HEK293 (cell line): Measurements from ENCODE around the gene MESD.

ENCODE experiments used
- CTCF ChIA-PET: fragments of 350-600 bp; formaldehyde crosslinking; extraction: SDS; loops from one replicate; lab custom pipeline; 2021; ENCODE audit warnings: antibody characterized with exemption; lab: Yijun Ruan, JAX
- POLR2A ChIA-PET: fragments of 300-600 bp; formaldehyde crosslinking; extraction: SDS; loops from one replicate; lab custom pipeline; 2020; ENCODE audit warnings: antibody characterized with exemption, inconsistent platforms; lab: Yijun Ruan, JAX
- H3K27ac ChIP-seq: fragments of 200-500 bp; sonication (Bioruptor generic); 2 replicates; pipeline ENCODE4 v1.5.1; 2014; ENCODE audit warnings: low read depth, low read length, control low read depth, inconsistent platforms; ENCODE audit errors: extremely low read depth
- H3K36me3 ChIP-seq, 2 experiments: fragments of 200-500 bp in 1 of 2; sonication (Bioruptor generic) in 1 of 2; 1 replicate in 1 of 2; 2 replicates in 1 of 2; pipeline ENCODE4 v1.5.1; 2014 to 2017; ENCODE audit warnings: inconsistent platforms in 2 of 2, low read length in 2 of 2; ENCODE audit not compliant: control insufficient read depth in 2 of 2, insufficient read depth in 1 of 2
- H3K4me1 ChIP-seq: fragments of 200-500 bp; sonication (Bioruptor generic); 2 replicates; pipeline ENCODE4 v1.5.1; 2014; ENCODE audit warnings: mild to moderate bottlenecking, low read length, inconsistent platforms; ENCODE audit not compliant: control insufficient read depth, insufficient read depth
- H3K4me3 ChIP-seq: 2 replicates; pipeline ENCODE4 v1.5.1; 2011; ENCODE audit warnings: low read depth, mild to moderate bottlenecking, control low read depth, low read length, moderate library complexity
- H3K9me3 ChIP-seq: fragments of 200-500 bp; sonication (Bioruptor generic); 2 replicates; pipeline ENCODE4 v1.5.1; 2014; ENCODE audit warnings: low read depth, low read length, inconsistent platforms; ENCODE audit not compliant: control insufficient read depth, insufficient read depth
- HOXA7 ChIP-seq: sonication (generic); formaldehyde crosslinking; IDR thresholded peaks from 2 replicates; pipeline ENCODE4 v1.8.1; 2022; ENCODE audit warnings: missing genetic modification reagents, borderline replicate concordance
- KLF1 ChIP-seq: fragments of 450-650 bp; formaldehyde crosslinking; IDR thresholded peaks from 2 replicates; pipeline ENCODE4 v1.5.1; 2016; ENCODE audit warnings: missing biosample characterization, missing genetic modification characterization
- KLF10 ChIP-seq: fragments of 450-650 bp; IDR thresholded peaks from 2 replicates; pipeline ENCODE4 v1.5.1; 2018; ENCODE audit warnings: missing biosample characterization, mild to moderate bottlenecking, missing genetic modification characterization
- KLF16 ChIP-seq: fragments of 450-650 bp; formaldehyde crosslinking; IDR thresholded peaks from 2 replicates; pipeline ENCODE4 v1.5.1; 2017; ENCODE audit warnings: missing biosample characterization, missing genetic modification characterization
- ZBTB20 ChIP-seq: fragments of 450-650 bp; formaldehyde crosslinking; IDR thresholded peaks from 2 replicates; pipeline ENCODE4 v1.5.1; 2016; ENCODE audit warnings: missing biosample characterization, missing genetic modification characterization
- ZNF132 ChIP-seq: fragments of 450-650 bp; formaldehyde crosslinking; IDR thresholded peaks from 2 replicates; pipeline ENCODE4 v1.5.1; 2017; ENCODE audit warnings: missing biosample characterization, missing genetic modification characterization, borderline replicate concordance
- ZNF18 ChIP-seq: fragments of 450-650 bp; formaldehyde crosslinking; IDR thresholded peaks from 2 replicates; pipeline ENCODE4 v1.5.1; 2016; ENCODE audit warnings: missing biosample characterization, missing genetic modification characterization
- ZNF302 ChIP-seq: fragments of 450-650 bp; formaldehyde crosslinking; IDR thresholded peaks from 2 replicates; pipeline ENCODE4 v1.5.1; 2016; ENCODE audit warnings: missing biosample characterization, missing genetic modification characterization, low read depth
- ZNF324 ChIP-seq: fragments of 450-650 bp; formaldehyde crosslinking; IDR thresholded peaks from 2 replicates; pipeline ENCODE4 v1.5.1; 2016; ENCODE audit warnings: missing biosample characterization, missing genetic modification characterization
- ZNF341 ChIP-seq: fragments of 450-650 bp; formaldehyde crosslinking; IDR thresholded peaks from 2 replicates; pipeline ENCODE4; 2016; ENCODE audit warnings: low read depth, missing biosample characterization, missing genetic modification characterization
- ZNF354C ChIP-seq: fragments of 450-650 bp; formaldehyde crosslinking; IDR thresholded peaks from 2 replicates; pipeline ENCODE4 v1.5.1; 2016; ENCODE audit warnings: missing biosample characterization, missing genetic modification characterization, low read depth, borderline replicate concordance
- ZNF391 ChIP-seq: fragments of 450-650 bp; formaldehyde crosslinking; IDR thresholded peaks from 2 replicates; pipeline ENCODE4 v1.5.1; 2016; ENCODE audit warnings: low read depth, missing biosample characterization, missing genetic modification characterization, borderline replicate concordance
- ZNF416 ChIP-seq: fragments of 450-650 bp; formaldehyde crosslinking; IDR thresholded peaks from 2 replicates; pipeline ENCODE4 v1.5.1; 2016; ENCODE audit warnings: missing biosample characterization, missing genetic modification characterization
- ZNF426 ChIP-seq: fragments of 450-650 bp; formaldehyde crosslinking; IDR thresholded peaks from 2 replicates; pipeline ENCODE4 v1.5.1; 2017; ENCODE audit warnings: missing biosample characterization, missing genetic modification characterization, mild to moderate bottlenecking, inconsistent platforms, moderate library complexity
- ZNF501 ChIP-seq: fragments of 450-650 bp; formaldehyde crosslinking; IDR thresholded peaks from 2 replicates; pipeline ENCODE4 v1.5.1; 2016; ENCODE audit warnings: missing biosample characterization, missing genetic modification characterization
- ZNF549 ChIP-seq: fragments of 450-650 bp; IDR thresholded peaks from 2 replicates; pipeline ENCODE4 v1.5.1; 2018; ENCODE audit warnings: missing biosample characterization, missing genetic modification characterization, mild to moderate bottlenecking, inconsistent platforms, moderate library complexity
- ZNF555 ChIP-seq: fragments of 450-650 bp; formaldehyde crosslinking; conservative IDR thresholded peaks from 2 replicates; pipeline ENCODE4 v1.5.1; 2017; ENCODE audit warnings: missing biosample characterization, mild to moderate bottlenecking, missing genetic modification characterization, inconsistent platforms
- ZNF596 ChIP-seq: fragments of 450-650 bp; IDR thresholded peaks from 2 replicates; pipeline ENCODE4 v1.5.0; 2018; ENCODE audit warnings: missing biosample characterization, mild to moderate bottlenecking, missing genetic modification characterization, moderate library complexity
- ZNF639 ChIP-seq: fragments of 450-650 bp; formaldehyde crosslinking; IDR thresholded peaks from 2 replicates; pipeline ENCODE4 v1.5.1; 2016; ENCODE audit warnings: missing biosample characterization, missing genetic modification characterization
- ZNF658 ChIP-seq: fragments of 450-650 bp; formaldehyde crosslinking; IDR thresholded peaks from 2 replicates; pipeline ENCODE4; 2016; ENCODE audit warnings: missing biosample characterization, missing genetic modification characterization
- ZNF670 ChIP-seq: fragments of 450-650 bp; formaldehyde crosslinking; IDR thresholded peaks from 2 replicates; pipeline ENCODE4 v1.5.1; 2016; ENCODE audit warnings: missing biosample characterization, missing genetic modification characterization, low read depth
- ZNF692 ChIP-seq: fragments of 450-650 bp; formaldehyde crosslinking; IDR thresholded peaks from 2 replicates; pipeline ENCODE4 v1.5.1; 2016; ENCODE audit warnings: missing biosample characterization, missing genetic modification characterization
- ZNF792 ChIP-seq: fragments of 450-650 bp; formaldehyde crosslinking; IDR thresholded peaks from 2 replicates; pipeline ENCODE4 v1.5.1; 2016; ENCODE audit warnings: missing biosample characterization, missing genetic modification characterization
- ZNF837 ChIP-seq: fragments of 450-650 bp; formaldehyde crosslinking; IDR thresholded peaks from 2 replicates; pipeline ENCODE4 v1.5.1; 2016; ENCODE audit warnings: missing biosample characterization, missing genetic modification characterization
- TF ChIP-seq, protein P1 (sequence below): fragments of 450-650 bp; formaldehyde crosslinking; IDR thresholded peaks from 2 replicates; pipeline ENCODE4; 2016; ENCODE audit warnings: missing biosample characterization, missing genetic modification characterization
- TF ChIP-seq, protein P2 (sequence below): fragments of 450-650 bp; formaldehyde crosslinking; IDR thresholded peaks from 2 replicates; pipeline ENCODE4 v1.5.1; 2016; ENCODE audit warnings: missing biosample characterization, missing genetic modification characterization

MESD gene

DNA sequence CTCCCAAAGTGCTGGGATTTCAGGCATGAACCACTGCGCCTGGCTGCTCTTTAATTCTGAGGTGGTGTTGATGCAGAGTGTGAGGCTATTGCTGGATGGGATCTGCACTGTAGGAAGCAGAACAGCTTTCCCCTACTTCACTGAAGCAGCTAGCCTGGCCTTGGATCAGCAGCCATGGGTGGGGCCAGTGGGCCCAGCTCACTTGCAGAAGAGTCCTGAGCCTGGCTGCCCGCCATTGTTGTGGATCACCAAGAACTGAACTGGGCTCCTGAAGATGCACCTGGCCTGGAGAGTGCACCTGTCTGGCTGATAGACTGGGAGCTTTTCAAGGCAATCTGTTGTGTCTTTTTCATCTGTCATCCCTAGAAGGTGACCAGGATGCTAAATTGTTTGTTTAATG, 23.0 kb upstream of the MESD start:
- Histone ChIP-seq H3K36me3 (no peaks in the 10 kb centered on the region), H3K27ac (no peak overlapping the region), H3K4me3 (no peak overlapping the region), H3K9me3 (no peaks in the 10 kb centered on the region), H3K4me1 (0 out of 2 replicates have a peak, but pooled peaks cover 7% of the 10 kb centered on the region)
- no peak for TF ChIP-seq ZNF555
- TF ChIP-seq ZNF658 (tag by site-specific recombination) = no peak
- TF ChIP-seq ZNF18 (tag by site-specific recombination) = no peak
- TF ChIP-seq ZNF426 = no peak
- TF ChIP-seq, protein P1, sequence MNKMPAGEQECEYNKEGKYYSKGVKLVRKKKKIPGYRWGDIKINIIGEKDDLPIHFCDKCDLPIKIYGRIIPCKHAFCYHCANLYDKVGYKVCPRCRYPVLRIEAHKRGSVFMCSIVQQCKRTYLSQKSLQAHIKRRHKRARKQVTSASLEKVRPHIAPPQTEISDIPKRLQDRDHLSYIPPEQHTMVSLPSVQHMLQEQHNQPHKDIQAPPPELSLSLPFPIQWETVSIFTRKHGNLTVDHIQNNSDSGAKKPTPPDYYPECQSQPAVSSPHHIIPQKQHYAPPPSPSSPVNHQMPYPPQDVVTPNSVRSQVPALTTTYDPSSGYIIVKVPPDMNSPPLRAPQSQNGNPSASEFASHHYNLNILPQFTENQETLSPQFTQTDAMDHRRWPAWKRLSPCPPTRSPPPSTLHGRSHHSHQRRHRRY (tag by site-specific recombination) = no peak
- no peak for TF ChIP-seq KLF16 (tag by site-specific recombination)
- TF ChIP-seq ZNF132 (tag by site-specific recombination) = no peak
- no peak for TF ChIP-seq HOXA7 (CRISPR knock-in tag)
- no peak for TF ChIP-seq ZNF670 (tag by site-specific recombination)
- no peak for TF ChIP-seq ZNF416
- TF ChIP-seq ZNF596 (tag by site-specific recombination) = no peak
- no peak for TF ChIP-seq KLF10 (tag by site-specific recombination)
- no peak for TF ChIP-seq ZNF639
- no peak for TF ChIP-seq ZNF549 (tag by site-specific recombination)
- TF ChIP-seq ZNF324 (tag by site-specific recombination) = no peak
- TF ChIP-seq ZBTB20 (tag by site-specific recombination) = no peak
- TF ChIP-seq ZNF302 (tag by site-specific recombination) = no peak
- CTCF ChIA-PET = interaction anchor here (0.6 to 0.8 kb wide), 2 partner anchors 33 to 254 kb away, joined by 3 read pairs; no protein-coding TSS in a partner anchor
- POLR2A ChIA-PET = no interaction called here

- H3K36me3 ChIP-seq = no peaks in the 10 kb centered on the region
- 0 out of 2 replicates have a peak, but pooled peaks cover 7% of the 10 kb centered on the region for H3K4me1 ChIP-seq
- POLR2A ChIA-PET = no interaction called here
- no peaks in the 10 kb centered on the region for H3K9me3 ChIP-seq
- CTCF ChIA-PET = interaction anchor here (0.6 kb wide), 1 partner anchor 164 kb away, joined by 3 read pairs; no protein-coding TSS in a partner anchor
- H3K27ac ChIP-seq = no peak overlapping the region
- no peak for TF ChIP-seq ZNF341 (tag by site-specific recombination)
- no peak overlapping the region for H3K4me3 ChIP-seq
Measured at GRCh38 chr15:81011593-81011992, 22.0 kb upstream of the MESD start.

GRCh38 chr15:81010086-81010485, 20.5 kb upstream of the MESD start:
- Histone ChIP-seq H3K9me3 (no peaks in the 10 kb centered on the region), H3K4me1 (0 out of 2 replicates have a peak, but pooled peaks cover 7% of the 10 kb centered on the region), H3K4me3 (no peak overlapping the region), H3K27ac (no peak overlapping the region), H3K36me3 (no peaks in the 10 kb centered on the region)
- POLR2A ChIA-PET = interaction anchor here (0.5 to 1.1 kb wide), 2 partner anchors 9 to 605 kb away, joined by 4 read pairs; no protein-coding TSS in a partner anchor
- CTCF ChIA-PET = interaction anchor here (1.1 to 1.7 kb wide), 3 partner anchors 10 to 256 kb away, joined by 3 to 8 read pairs (median 4); no protein-coding TSS in a partner anchor
- TF ChIP-seq ZNF837 (tag by site-specific recombination) (no peak), ZNF354C (no peak), ZNF792 (tag by site-specific recombination) (no peak), KLF1 (tag by site-specific recombination) (no peak), ZNF658 (tag by site-specific recombination) (no peak), KLF10 (tag by site-specific recombination) (no peak), ZNF391 (tag by site-specific recombination) (no peak), ZNF692 (tag by site-specific recombination) (no peak), ZNF549 (tag by site-specific recombination) (no peak), ZNF501 (tag by site-specific recombination) (no peak)
- TF ChIP-seq, protein P2, sequence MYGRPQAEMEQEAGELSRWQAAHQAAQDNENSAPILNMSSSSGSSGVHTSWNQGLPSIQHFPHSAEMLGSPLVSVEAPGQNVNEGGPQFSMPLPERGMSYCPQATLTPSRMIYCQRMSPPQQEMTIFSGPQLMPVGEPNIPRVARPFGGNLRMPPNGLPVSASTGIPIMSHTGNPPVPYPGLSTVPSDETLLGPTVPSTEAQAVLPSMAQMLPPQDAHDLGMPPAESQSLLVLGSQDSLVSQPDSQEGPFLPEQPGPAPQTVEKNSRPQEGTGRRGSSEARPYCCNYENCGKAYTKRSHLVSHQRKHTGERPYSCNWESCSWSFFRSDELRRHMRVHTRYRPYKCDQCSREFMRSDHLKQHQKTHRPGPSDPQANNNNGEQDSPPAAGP = no peak
